ENCODE measurements around the gene CLEC3B. TPM values are rescaled to one million over a fixed set of nuclear protein-coding genes. Genes with fewer than 3 reads are reported as not detected.
"Not testable (repeated sequence)": the region's sequence is repeated elsewhere in the genome, so short reads cannot be mapped to it uniquely, and the experiment has no call there.

Gene CLEC3B
- total and polyA plus RNA-seq, 5 donors from 2014 or later: 0.29 to 0.99 TPM; not detected in 3

- ATAC-seq (ENCODE audit: low read depth in 2 of 2); H3K4me3 Mint-ChIP-seq: not testable (repeated sequence)
Measured at GRCh38 chr3:45053805-45054195, 27.7 kb downstream of the CLEC3B start.

GRCh38 chr3:45054196-45054857, 28.2 kb downstream of the CLEC3B start:
- Mint-ChIP-seq H3K27me3 (peaks cover 5% of the 10 kb centered on the region), H3K9me3 (no peaks in the 10 kb centered on the region), H3K4me1 (peaks cover 0 to 11% (median 2%) of the 10 kb centered on the region in 4 donors), H3K36me3 (no peaks in the 10 kb centered on the region), H3K4me3 (no peak overlapping the region), H3K27ac (no peak overlapping the region)
- H3K27me3 ChIP-seq (ENCODE audit: control insufficient read depth, insufficient read depth, low read length): no peaks in the 10 kb centered on the region
- ATAC-seq (ENCODE audit: low read depth in 2 of 2): no peak
- H3K27ac ChIP-seq (ENCODE audit: insufficient read depth, low read length, poor library complexity, severe bottlenecking): no peak overlapping the region
- no peaks in the 10 kb centered on the region for H3K9me3 ChIP-seq (ENCODE audit: control insufficient read depth in 2 of 2, low read length in 2 of 2)
- DNase-seq: no peak
- no peaks in the 10 kb centered on the region for H3K36me3 ChIP-seq (ENCODE audit: control insufficient read depth, insufficient read depth, low read length)
- H3K4me3 ChIP-seq (ENCODE audit: low read depth, low read length): no peak overlapping the region
- H3K4me1 ChIP-seq (ENCODE audit: control insufficient read depth, insufficient read depth, low read length, poor library complexity, severe bottlenecking): no peaks in the 10 kb centered on the region

More at GRCh38 chr3:45053805-45054195, 27.7 kb downstream of the CLEC3B start:
- not testable (repeated sequence) for H3K4me3 ChIP-seq (ENCODE audit: low read depth, low read length); H3K36me3 Mint-ChIP-seq; H3K9me3 Mint-ChIP-seq; H3K4me1 ChIP-seq (ENCODE audit: control insufficient read depth, insufficient read depth, low read length, poor library complexity, severe bottlenecking); H3K36me3 ChIP-seq (ENCODE audit: control insufficient read depth, insufficient read depth, low read length); H3K27me3 Mint-ChIP-seq; H3K27me3 ChIP-seq (ENCODE audit: control insufficient read depth, insufficient read depth, low read length); H3K27ac ChIP-seq (ENCODE audit: insufficient read depth, low read length, poor library complexity, severe bottlenecking); H3K9me3 ChIP-seq (ENCODE audit: control insufficient read depth in 2 of 2, low read length in 2 of 2); DNase-seq
- Mint-ChIP-seq H3K4me1 (peaks cover 0 to 11% (median 2%) of the 10 kb centered on the region in 4 donors), H3K27ac (peak overlapping the region in 1 of 3 donors; percentile 11)

GRCh38 chr3:45055032-45055410, 28.9 kb downstream of the CLEC3B start:
- H3K36me3 ChIP-seq (ENCODE audit: control insufficient read depth, insufficient read depth, low read length): no peaks in the 10 kb centered on the region
- Mint-ChIP-seq H3K36me3 (no peaks in the 10 kb centered on the region), H3K27ac (no peak overlapping the region), H3K27me3 (peaks cover 5% of the 10 kb centered on the region), H3K9me3 (no peaks in the 10 kb centered on the region), H3K4me1 (peaks cover 0 to 11% (median 1%) of the 10 kb centered on the region in 4 donors), H3K4me3 (peak overlapping the region in 1 of 4 donors; percentile 3)
- no peak overlapping the region for H3K4me3 ChIP-seq (ENCODE audit: low read depth, low read length)
- no peaks in the 10 kb centered on the region for H3K9me3 ChIP-seq (ENCODE audit: control insufficient read depth in 2 of 2, low read length in 2 of 2)
- ATAC-seq (ENCODE audit: low read depth in 2 of 2) (no peak), DNase-seq (no peak)
- no peak overlapping the region for H3K27ac ChIP-seq (ENCODE audit: insufficient read depth, low read length, poor library complexity, severe bottlenecking)
- H3K27me3 ChIP-seq (ENCODE audit: control insufficient read depth, insufficient read depth, low read length): no peaks in the 10 kb centered on the region
- H3K4me1 ChIP-seq (ENCODE audit: control insufficient read depth, insufficient read depth, low read length, poor library complexity, severe bottlenecking): no peaks in the 10 kb centered on the region

GRCh38 chr3:45055411-45056143, 29.5 kb downstream of the CLEC3B start:
- Mint-ChIP-seq H3K27me3 (peaks cover 5% of the 10 kb centered on the region), H3K9me3 (no peaks in the 10 kb centered on the region), H3K4me1 (peaks cover 0 to 11% (median 1%) of the 10 kb centered on the region in 4 donors), H3K27ac (no peak overlapping the region), H3K4me3 (peak overlapping the region in 1 of 4 donors; percentile 3), H3K36me3 (no peaks in the 10 kb centered on the region)
- DNase-seq (peak in 1 of 3 donors; percentile 62), ATAC-seq (ENCODE audit: low read depth in 2 of 2) (no peak)
- Histone ChIP-seq H3K4me1 (ENCODE audit: control insufficient read depth, insufficient read depth, low read length, poor library complexity, severe bottlenecking) (no peaks in the 10 kb centered on the region), H3K9me3 (ENCODE audit: control insufficient read depth in 2 of 2, low read length in 2 of 2) (no peaks in the 10 kb centered on the region), H3K27ac (ENCODE audit: insufficient read depth, low read length, poor library complexity, severe bottlenecking) (no peak overlapping the region), H3K27me3 (ENCODE audit: control insufficient read depth, insufficient read depth, low read length) (no peaks in the 10 kb centered on the region), H3K36me3 (ENCODE audit: control insufficient read depth, insufficient read depth, low read length) (no peaks in the 10 kb centered on the region), H3K4me3 (ENCODE audit: low read depth, low read length) (no peak overlapping the region)

DNA sequence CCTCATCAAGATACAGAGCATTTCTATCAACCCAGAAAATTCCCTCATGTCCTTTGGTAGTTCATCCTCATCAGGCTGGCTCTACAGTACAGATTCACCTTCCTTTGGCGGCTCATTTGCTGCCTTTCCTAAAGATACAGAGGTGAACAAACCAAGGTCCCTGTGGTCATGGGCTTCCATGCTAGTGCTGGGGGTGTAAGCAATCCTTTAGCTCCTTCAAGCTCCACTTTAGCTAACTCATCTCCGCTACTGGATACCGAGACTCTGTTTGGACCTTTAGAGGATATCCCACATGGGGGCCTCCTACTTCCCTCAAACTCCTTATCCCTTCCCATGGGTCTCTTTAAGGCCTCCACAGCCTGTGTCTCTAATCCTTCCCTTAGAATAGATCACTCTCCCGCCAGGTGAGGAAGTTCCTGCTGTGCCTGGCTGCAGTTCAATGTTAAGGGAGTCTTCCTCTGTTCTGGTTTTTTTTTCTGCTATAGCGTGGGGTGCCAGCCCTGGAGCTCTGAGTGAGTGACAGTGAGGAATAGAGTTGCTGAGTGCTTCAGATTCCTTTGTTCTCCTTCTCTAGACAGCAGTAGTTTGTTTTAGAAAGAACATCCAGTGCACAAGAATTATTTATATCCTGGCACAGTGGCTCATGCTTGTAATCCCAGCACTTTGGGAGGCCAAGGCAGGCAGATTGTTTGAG, 30.7 kb downstream of the CLEC3B start:
- no peak overlapping the region for H3K27ac Mint-ChIP-seq
- Histone ChIP-seq H3K9me3 (ENCODE audit: control insufficient read depth in 2 of 2, low read length in 2 of 2) (no peaks in the 10 kb centered on the region), H3K4me1 (ENCODE audit: control insufficient read depth, insufficient read depth, low read length, poor library complexity, severe bottlenecking) (no peaks in the 10 kb centered on the region), H3K4me3 (ENCODE audit: low read depth, low read length) (no peak overlapping the region), H3K27me3 (ENCODE audit: control insufficient read depth, insufficient read depth, low read length) (no peaks in the 10 kb centered on the region), H3K36me3 (ENCODE audit: control insufficient read depth, insufficient read depth, low read length) (no peaks in the 10 kb centered on the region), H3K27ac (ENCODE audit: insufficient read depth, low read length, poor library complexity, severe bottlenecking) (no peak overlapping the region)
- peaks cover 0 to 11% (median 1%) of the 10 kb centered on the region in 4 donors for H3K4me1 Mint-ChIP-seq
- no peak for ATAC-seq (ENCODE audit: low read depth in 2 of 2)
- no peak for DNase-seq
- H3K27me3 Mint-ChIP-seq: peaks cover 5% of the 10 kb centered on the region
- H3K9me3 Mint-ChIP-seq: no peaks in the 10 kb centered on the region
- H3K36me3 Mint-ChIP-seq: no peaks in the 10 kb centered on the region
- no peak overlapping the region for H3K4me3 Mint-ChIP-seq

DNA sequence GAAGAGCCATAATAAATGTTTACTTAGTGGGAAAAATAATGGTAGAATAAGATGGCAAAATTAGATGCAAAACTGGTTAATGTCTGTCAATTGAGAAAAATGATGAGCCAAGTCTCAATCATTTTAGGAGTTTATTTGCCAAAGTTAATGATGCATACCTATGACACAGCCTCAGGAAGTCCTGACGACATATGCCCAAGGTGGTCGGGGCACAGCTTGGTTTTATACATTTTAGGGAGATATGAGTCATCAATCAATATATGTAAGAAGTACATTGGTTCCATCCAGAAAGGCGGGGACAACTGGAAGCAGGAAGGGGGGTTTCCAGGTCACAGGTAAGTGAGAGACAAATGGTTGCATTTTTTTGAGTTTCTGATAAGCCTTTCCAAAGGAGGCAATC, 31.5 kb downstream of the CLEC3B start:
- Histone ChIP-seq H3K27me3 (ENCODE audit: control insufficient read depth, insufficient read depth, low read length) (no peaks in the 10 kb centered on the region), H3K4me3 (ENCODE audit: low read depth, low read length) (no peak overlapping the region), H3K27ac (ENCODE audit: insufficient read depth, low read length, poor library complexity, severe bottlenecking) (no peak overlapping the region), H3K36me3 (ENCODE audit: control insufficient read depth, insufficient read depth, low read length) (no peaks in the 10 kb centered on the region), H3K9me3 (ENCODE audit: control insufficient read depth in 2 of 2, low read length in 2 of 2) (no peaks in the 10 kb centered on the region), H3K4me1 (ENCODE audit: control insufficient read depth, insufficient read depth, low read length, poor library complexity, severe bottlenecking) (no peaks in the 10 kb centered on the region)
- ATAC-seq (ENCODE audit: low read depth in 2 of 2): no peak
- peaks cover 0 to 11% (median 1%) of the 10 kb centered on the region in 4 donors for H3K4me1 Mint-ChIP-seq
- no peaks in the 10 kb centered on the region for H3K36me3 Mint-ChIP-seq
- H3K4me3 Mint-ChIP-seq: no peak overlapping the region
- no peaks in the 10 kb centered on the region for H3K9me3 Mint-ChIP-seq
- DNase-seq: no peak
- peaks cover 5% of the 10 kb centered on the region for H3K27me3 Mint-ChIP-seq
- no peak overlapping the region for H3K27ac Mint-ChIP-seq

GRCh38 chr3:45059132-45059531, 33.0 kb downstream of the CLEC3B start:
- H3K27ac Mint-ChIP-seq: no peak overlapping the region
- ATAC-seq (ENCODE audit: low read depth in 2 of 2) (no peak), DNase-seq (no peak)
- Histone ChIP-seq H3K36me3 (ENCODE audit: control insufficient read depth, insufficient read depth, low read length) (no peaks in the 10 kb centered on the region), H3K4me1 (ENCODE audit: control insufficient read depth, insufficient read depth, low read length, poor library complexity, severe bottlenecking) (no peaks in the 10 kb centered on the region), H3K27me3 (ENCODE audit: control insufficient read depth, insufficient read depth, low read length) (no peaks in the 10 kb centered on the region), H3K4me3 (ENCODE audit: low read depth, low read length) (no peak overlapping the region), H3K9me3 (ENCODE audit: control insufficient read depth in 2 of 2, low read length in 2 of 2) (no peaks in the 10 kb centered on the region), H3K27ac (ENCODE audit: insufficient read depth, low read length, poor library complexity, severe bottlenecking) (no peak overlapping the region)
- no peaks in the 10 kb centered on the region for H3K9me3 Mint-ChIP-seq
- peaks cover 0 to 5% (median 0%) of the 10 kb centered on the region in 4 donors for H3K4me1 Mint-ChIP-seq
- no peaks in the 10 kb centered on the region for H3K36me3 Mint-ChIP-seq
- H3K27me3 Mint-ChIP-seq: peaks cover 5% of the 10 kb centered on the region
- no peak overlapping the region for H3K4me3 Mint-ChIP-seq
